GM18867 (cell line): ENCODE data around the gene KCNIP1.
"Not testable (repeated sequence)": the region's sequence is repeated elsewhere in the genome, so short reads cannot be mapped to it uniquely, and the experiment has no call there.

Experiments
- ATAC-seq: cut with Tn5 transposase; IDR thresholded peaks from one replicate; pipeline ENCODE4 v1.9.1; 2021; ENCODE audit warnings: mild to moderate bottlenecking, moderate library complexity; ENCODE audit not compliant: unreplicated experiment

The KCNIP1 gene

DNA sequence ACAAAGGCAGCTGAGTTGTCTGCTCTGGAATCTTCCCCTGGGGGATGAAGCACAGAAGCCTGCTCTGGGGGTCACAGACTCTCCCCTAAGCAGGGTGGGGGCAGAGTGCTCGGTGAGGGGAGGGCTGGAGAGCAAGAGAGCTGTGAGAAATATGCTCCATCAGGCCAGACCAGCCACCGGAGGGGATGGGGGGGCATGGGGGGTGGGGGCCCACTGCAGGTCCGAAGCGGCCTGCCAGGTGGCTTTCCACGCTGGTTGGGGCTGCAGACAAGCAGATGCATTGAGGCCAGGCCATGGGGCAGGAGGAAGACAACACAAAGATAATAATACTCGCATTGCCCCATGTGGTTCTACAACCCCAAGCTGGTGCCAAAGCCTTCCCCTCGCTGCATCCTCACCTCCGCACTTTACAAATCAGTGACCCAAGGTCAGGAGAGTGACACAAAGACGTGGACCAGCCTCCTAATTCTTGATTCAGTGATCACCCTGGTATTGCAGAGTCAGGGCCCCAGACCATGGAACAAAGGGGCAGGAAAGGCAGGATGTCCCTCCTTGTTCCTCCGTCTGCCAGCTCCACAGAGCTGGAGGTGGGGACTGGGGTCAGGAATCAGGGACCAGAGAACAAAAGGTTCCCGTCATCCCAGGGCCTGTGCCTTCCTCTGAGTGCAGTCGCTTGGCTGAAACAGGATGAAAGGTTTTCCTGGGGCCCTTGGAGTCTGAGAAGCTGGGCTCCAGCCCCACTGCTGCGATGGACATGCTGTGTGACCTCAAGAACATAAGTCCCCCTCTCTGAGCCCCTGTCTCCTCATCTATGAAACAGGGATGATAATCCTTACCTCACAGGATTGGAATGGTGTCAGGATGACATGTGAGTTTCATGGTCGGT is 242.5 kb downstream of the KCNIP1 start:
- no peak for ATAC-seq

DNA sequence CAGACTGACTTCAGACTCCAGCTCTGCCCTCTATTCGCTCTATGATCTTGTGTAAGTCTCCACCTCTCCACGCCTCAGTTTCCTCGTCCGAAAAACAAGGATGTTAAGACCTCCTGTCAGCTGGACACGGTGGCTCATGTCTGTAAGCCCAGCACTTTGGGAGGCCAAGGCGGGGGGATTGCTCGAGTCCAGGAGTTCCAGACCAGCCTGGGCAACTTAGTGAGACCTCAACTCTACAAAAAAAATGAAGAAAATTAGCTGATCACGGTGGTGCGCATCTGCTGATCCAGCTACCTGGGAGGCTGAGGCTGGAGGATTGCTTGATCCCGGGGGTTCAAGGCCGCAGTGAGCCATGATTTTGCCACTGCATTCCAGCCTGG is 243.1 kb downstream of the KCNIP1 start:
- no peak for ATAC-seq

- no peak for ATAC-seq
These were observed 243.5 kb downstream of the KCNIP1 start for GRCh38 chr5:170747357-170747756.

GRCh38 chr5:170747851-170748250 is 244.0 kb downstream of the KCNIP1 start:
- ATAC-seq: no peak

DNA sequence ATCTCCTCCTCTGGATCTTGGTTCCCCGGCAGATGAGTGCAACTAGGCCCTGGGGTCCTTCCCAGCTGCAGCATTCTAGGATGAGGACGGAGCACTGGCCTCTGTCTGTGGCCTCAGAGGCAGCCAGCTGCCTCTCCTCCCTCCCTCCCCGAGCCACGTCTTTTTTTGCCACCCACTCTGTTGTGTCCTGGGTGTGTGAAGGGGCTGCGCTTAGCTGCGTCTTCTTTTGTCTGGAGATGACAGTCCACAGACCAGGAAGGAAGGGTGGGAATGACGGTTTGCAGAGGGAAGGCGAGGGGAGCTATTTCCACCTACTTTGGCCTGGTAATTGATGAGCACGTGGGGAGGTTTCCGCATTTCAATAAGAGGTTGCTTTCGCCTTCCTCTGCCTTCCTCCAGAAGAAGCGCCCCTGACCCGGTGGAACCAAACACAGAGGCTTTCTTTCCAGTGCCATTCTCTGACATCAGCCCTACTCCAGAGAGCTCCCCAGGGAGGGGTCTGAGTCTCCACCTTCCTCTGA is 245.2 kb downstream of the KCNIP1 start:
- ATAC-seq: no peak

- ATAC-seq: no peak
These were observed 246.2 kb downstream of the KCNIP1 start for GRCh38 chr5:170749911-170750431.

DNA sequence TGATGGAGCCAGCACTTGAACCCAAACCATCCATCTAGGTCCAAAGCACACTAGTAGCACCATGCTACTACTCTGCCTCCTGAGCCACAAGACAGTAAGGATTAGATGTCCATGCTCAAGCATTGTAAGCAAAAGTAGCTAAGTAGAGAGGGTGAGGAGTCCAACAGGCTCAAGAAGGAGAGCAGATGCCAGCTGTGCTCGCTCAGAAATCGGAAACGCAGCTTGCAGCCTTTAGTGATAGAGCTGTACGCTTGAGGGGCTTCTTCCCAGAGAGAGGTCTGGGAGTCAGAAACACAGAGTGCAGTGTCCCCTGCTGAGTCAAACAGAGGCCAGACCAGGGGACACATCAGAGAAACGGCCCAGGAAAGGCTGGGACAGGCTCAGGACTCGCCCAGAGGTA is 247.0 kb downstream of the KCNIP1 start:
- ATAC-seq: no peak

GRCh38 chr5:170751631-170752030 is 247.8 kb downstream of the KCNIP1 start:
- ATAC-seq: no peak

- ATAC-seq: no peak
These were observed 248.7 kb downstream of the KCNIP1 start for GRCh38 chr5:170752257-170753215.

- no peak for ATAC-seq
These were observed 249.5 kb downstream of the KCNIP1 start for GRCh38 chr5:170753311-170753710.

DNA sequence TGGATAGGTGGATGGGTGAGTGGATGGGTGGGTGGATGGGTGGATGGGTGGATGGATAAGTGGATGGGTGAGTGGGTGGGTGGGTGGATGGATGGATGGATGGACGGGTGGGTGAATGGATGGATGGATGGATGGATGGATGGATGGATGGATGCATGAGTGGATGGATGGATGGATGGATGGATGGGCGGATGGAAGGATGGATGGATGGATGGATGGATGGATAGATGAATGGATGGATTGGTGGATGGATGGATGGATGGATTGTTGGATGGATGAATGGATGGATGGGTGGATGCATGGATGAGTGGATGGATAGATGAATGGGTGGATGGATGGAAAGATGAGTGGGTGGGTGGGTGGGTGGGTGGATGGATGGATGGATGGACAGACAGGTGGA is 250.7 kb downstream of the KCNIP1 start:
- ATAC-seq: not testable (repeated sequence)

DNA sequence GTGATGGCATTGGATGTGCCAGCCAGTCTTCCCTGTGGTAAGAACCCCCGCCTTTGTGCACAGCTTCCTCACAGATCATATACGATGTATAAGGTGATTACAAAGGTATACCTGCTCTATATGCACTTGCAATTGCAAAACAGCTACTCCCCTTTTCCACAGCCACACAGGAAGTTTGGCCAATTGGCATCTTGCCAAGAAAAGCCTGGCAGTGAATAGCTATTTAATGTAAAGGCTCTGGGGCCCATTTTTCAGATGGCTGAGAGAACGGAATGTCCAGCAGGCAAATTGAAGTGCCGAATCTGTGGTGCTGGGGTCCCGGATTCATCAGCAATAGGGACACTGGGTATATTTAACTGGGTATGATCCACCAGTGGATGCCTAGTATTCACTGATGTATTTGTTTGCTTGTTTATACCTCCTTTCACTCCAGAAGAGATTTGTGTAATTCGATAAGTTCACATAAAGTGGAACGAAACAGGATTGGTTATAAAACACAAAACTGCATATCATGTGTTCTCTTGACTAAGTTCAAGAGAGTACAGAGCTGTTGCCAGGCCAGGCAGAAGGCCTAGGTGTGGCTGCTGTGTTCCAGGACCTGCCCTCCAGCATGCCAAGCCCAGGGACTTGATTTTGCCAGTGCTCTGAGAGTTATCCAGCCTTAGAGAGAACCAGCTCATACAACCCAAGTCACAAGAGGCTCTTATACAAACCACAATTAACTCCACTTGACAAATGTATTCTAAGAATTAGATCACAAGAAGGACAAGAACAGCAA is 252.0 kb downstream of the KCNIP1 start:
- ATAC-seq: no peak

- no peak for ATAC-seq
These were observed 252.9 kb downstream of the KCNIP1 start for GRCh38 chr5:170756691-170757090.

- peak; percentile 69 for ATAC-seq
These were observed 253.4 kb downstream of the KCNIP1 start for GRCh38 chr5:170757182-170757601.

GRCh38 chr5:170757669-170758068 is 253.8 kb downstream of the KCNIP1 start:
- ATAC-seq: no peak

DNA sequence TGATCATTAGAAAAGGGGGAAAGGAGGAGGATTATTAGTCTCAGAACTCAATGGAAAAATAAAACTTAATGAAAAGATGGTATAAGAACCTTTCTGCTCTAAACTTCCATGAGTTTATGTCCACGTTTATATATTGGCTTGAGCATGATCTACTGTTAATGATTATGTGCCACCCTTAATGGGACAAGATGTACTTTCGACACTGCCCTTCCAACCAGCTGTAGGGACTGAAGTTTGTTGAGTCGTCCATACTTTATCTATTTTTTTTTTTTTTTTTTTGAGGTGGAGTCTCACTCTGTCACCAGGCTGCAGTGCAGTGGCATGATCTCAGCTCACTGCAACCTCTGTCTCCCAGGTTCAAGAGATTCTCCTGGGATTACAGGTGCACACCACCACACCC is 254.7 kb downstream of the KCNIP1 start:
- ATAC-seq: no peak

DNA sequence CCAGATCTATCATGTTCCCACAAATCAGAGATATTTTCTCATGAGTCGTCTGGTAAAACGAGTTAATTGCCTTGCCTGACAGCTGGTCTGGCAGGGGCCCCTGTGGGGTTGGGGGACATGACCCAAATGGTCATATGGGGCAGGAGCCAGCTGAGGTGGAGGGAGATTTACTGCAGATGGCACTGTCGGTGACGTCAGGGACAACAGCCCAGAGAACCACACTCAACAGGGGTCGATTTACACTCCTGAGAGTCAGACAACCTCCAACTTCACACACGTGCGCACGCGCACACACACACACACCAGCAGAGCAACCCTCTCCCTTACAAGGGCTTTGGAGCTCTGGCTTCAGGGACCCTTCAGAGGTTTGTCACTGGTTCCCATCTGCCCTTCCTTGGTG is 256.3 kb downstream of the KCNIP1 start:
- ATAC-seq: no peak

DNA sequence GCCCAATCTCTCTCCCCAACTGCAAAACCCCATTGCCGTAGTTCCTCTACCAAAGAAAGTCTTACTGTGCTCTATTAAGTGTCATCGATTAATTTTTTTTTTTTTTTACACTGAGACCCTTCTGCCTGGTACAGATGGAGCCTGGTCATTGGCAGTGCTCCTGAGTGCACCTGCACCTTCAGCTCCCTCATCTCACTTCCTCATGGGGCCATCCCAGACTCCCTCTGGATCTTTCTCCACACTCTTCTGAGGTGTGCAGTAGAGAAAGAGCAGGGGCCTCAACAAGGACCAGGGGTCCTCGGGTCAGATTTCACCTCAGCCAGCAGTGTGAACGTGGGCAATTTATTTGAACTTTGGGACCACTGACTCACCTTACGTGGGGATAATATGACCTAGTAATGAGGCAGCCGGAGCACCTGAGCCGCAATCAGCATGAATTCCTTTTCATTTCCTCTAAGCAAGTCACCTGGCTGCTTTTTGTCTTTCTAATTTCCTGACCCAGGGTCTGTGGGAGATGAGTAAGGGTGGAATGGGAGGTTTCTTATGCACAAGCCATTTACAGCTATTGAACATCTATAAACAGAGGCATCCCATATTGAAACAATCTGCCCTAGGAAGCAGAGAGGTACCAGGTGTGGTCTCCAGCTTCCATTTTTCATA is 257.4 kb downstream of the KCNIP1 start:
- no peak for ATAC-seq

DNA sequence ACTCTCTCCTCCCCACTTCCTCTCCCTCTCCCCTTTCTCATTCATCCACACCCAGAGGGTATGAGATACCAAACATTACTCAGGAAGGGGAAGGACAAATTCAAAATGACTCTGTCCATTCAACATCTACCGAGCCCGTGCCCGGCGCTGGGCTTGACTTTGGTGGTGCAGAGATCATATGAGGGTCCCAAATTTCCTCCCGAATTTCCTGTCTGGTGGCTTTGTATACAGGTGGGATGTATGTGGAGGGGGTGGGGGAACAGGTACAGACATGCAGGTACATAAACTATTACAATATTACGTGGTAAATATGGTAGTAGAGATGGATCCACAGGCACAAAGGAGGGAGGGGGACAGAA is 257.9 kb downstream of the KCNIP1 start:
- no peak for ATAC-seq

DNA sequence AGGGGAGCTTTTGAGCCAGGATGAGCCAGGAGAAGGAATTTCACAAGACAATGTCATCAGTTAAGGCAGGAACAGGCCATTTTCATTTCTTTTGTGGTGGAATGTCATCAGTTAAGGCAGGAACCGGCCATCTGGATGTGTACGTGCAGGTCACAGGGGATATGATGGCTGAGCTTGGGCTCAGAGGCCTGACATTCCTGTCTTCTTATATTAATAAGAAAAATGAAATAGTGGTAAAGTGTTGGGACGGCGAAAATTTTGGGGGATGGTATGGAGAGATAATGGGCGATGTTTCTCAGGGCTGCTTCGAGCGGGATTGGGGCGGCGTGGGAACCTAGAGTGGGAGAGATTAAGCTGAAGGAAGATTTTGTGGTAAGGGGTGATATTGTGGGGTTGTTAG is 258.5 kb downstream of the KCNIP1 start:
- ATAC-seq: not testable (repeated sequence)
